K562 (cell line): ENCODE data around the gene CASD1. TPM values are rescaled to one million over a fixed set of nuclear protein-coding genes. Genes with fewer than 3 reads are reported as not detected.

Experiments used
- ARHGAP35 ChIP-seq: fragments of 450-650 bp; IDR thresholded peaks from 2 replicates; pipeline ENCODE4 v1.6.1; 2018; ENCODE audit not compliant: partially characterized antibody
- E2F4 ChIP-seq: sonication (generic); formaldehyde crosslinking; IDR thresholded peaks from 2 replicates; pipeline ENCODE4 v1.8.0; 2022; ENCODE audit warnings: mild to moderate bottlenecking, low read depth, missing genetic modification reagents
- ESRRB ChIP-seq: fragments of 250-450 bp; sonication (Bioruptor Pico); IDR thresholded peaks from 2 replicates; pipeline ENCODE4 v1.5.0; 2020; ENCODE audit warnings: mild to moderate bottlenecking, moderate library complexity, borderline replicate concordance
- EZH2 ChIP-seq: IDR thresholded peaks from 2 replicates; pipeline ENCODE4 v1.6.1; 2012; ENCODE audit warnings: low read depth, mild to moderate bottlenecking, inconsistent platforms, low read length, borderline replicate concordance
- GABPB1 ChIP-seq: sonication (generic); formaldehyde crosslinking; IDR thresholded peaks from 2 replicates; pipeline ENCODE4 v1.8.0; 2022; ENCODE audit warnings: mild to moderate bottlenecking, missing genetic modification reagents
- KDM2B ChIP-seq: fragments of 250-450 bp; sonication (Bioruptor Pico); IDR thresholded peaks from 2 replicates; pipeline ENCODE4 v1.8.0; 2021; ENCODE audit warnings: mild to moderate bottlenecking, moderate library complexity
- NELFE ChIP-seq: IDR thresholded peaks from 2 replicates; pipeline ENCODE4 v1.6.1; 2011; ENCODE audit warnings: mild to moderate bottlenecking; ENCODE audit not compliant: insufficient read depth, insufficient read length
- RBBP5 ChIP-seq: fragments of 200-600 bp; sonication (generic); IDR thresholded peaks from 2 replicates; pipeline ENCODE4 v1.6.1; 2012; ENCODE audit warnings: borderline replicate concordance, mild to moderate bottlenecking, low read length, control low read depth, inconsistent platforms; ENCODE audit not compliant: insufficient read depth, poor library complexity, severe bottlenecking
- SIN3A ChIP-seq, 2 experiments: fragments of 150-350 bp in 1 of 2; IDR thresholded peaks; 2 replicates each; pipeline ENCODE4 v1.6.1; 2011 to 2016; ENCODE audit warnings: borderline replicate concordance in 2 of 2, low read depth in 2 of 2, low read length in 2 of 2, mild to moderate bottlenecking in 2 of 2, moderate library complexity in 2 of 2; ENCODE audit not compliant: control insufficient read depth in 1 of 2
- SMAD4 ChIP-seq: fragments of 250-450 bp; sonication (Bioruptor Pico); conservative IDR thresholded peaks from 2 replicates; pipeline ENCODE4 v1.8.0; 2021; ENCODE audit warnings: inconsistent platforms, mild to moderate bottlenecking, moderate library complexity
- TEAD4 ChIP-seq, 2 experiments: sonication (generic) in 1 of 2; formaldehyde crosslinking in 1 of 2; IDR thresholded peaks; 2 replicates each; pipeline versions ENCODE4 v1.6.1 to v1.8.0; 2012 to 2022; ENCODE audit warnings: borderline replicate concordance in 1 of 2, inconsistent platforms in 1 of 2, low read length in 1 of 2, mild to moderate bottlenecking in 1 of 2, missing genetic modification reagents in 1 of 2
- ZNF766 ChIP-seq: fragments of 200-800 bp; sonication (Bioruptor generic); conservative IDR thresholded peaks from 2 replicates; pipeline ENCODE4 v1.6.1; 2016; ENCODE audit warnings: missing genetic modification characterization, missing compliant biosample characterization
- polyA plus RNA-seq, 8 experiments: library from polyadenylated mRNA; depleted of rRNA in 4 of 8; stranded (reverse) in 5 of 8; unstranded in 3 of 8; fragments of >200 nt; fragmentation: Nextera tagmentation in 2 of 8; fragmentation: Illumina TruSeq in 1 of 8; extraction: Ambion mirVana in 2 of 8; extraction: Trizol in 1 of 8; gene quantifications; 2 replicates each; pipeline versions ENCODE4 v1.2.1 to v1.2.3, GENCODE V29; 2011 to 2014; ENCODE audit warnings: inconsistent platforms in 1 of 8, missing spikeins in 1 of 8
- total RNA-seq, 7 experiments: library from RNA; depleted of rRNA in 6 of 7; stranded (reverse); fragments of >200 nt in 6 of 7; fragmentation: Illumina TruSeq in 2 of 7; extraction: Trizol in 2 of 7; gene quantifications; 2 replicates each; pipeline versions ENCODE4 v1.2.1 to v1.2.3, GENCODE V29; 2011 to 2021; ENCODE audit warnings: low replicate concordance in 1 of 7
- TF ChIP-seq, protein P1 (sequence below): fragments of 250-450 bp; sonication (Bioruptor Pico); IDR thresholded peaks from 2 replicates; pipeline ENCODE4 v1.9.0; 2021; ENCODE audit warnings: mild to moderate bottlenecking, inconsistent platforms
- TF ChIP-seq, protein P2 (sequence below): fragments of 250-450 bp; sonication (Bioruptor Pico); IDR thresholded peaks from 2 replicates; pipeline ENCODE4 v1.8.0; 2022; ENCODE audit warnings: moderate library complexity, mild to moderate bottlenecking, inconsistent platforms
- TF ChIP-seq, protein P3 (sequence below): fragments of 200-800 bp; sonication (Bioruptor generic); IDR thresholded peaks from 2 replicates; pipeline ENCODE4 v1.6.1; 2017; ENCODE audit warnings: missing genetic modification characterization, missing compliant biosample characterization
- TF ChIP-seq, protein P4 (sequence below): sonication (generic); formaldehyde crosslinking; IDR thresholded peaks from 2 replicates; pipeline ENCODE4 v1.8.0; 2023; ENCODE audit warnings: mild to moderate bottlenecking, missing genetic modification reagents

The CASD1 gene
- total and polyA plus RNA-seq, 9 of the 15 experiments (the other 6 are each of a cell fraction or from before 2014, with no cell fraction given) = 1.2 to 8.2 (median 4.8) TPM

DNA sequence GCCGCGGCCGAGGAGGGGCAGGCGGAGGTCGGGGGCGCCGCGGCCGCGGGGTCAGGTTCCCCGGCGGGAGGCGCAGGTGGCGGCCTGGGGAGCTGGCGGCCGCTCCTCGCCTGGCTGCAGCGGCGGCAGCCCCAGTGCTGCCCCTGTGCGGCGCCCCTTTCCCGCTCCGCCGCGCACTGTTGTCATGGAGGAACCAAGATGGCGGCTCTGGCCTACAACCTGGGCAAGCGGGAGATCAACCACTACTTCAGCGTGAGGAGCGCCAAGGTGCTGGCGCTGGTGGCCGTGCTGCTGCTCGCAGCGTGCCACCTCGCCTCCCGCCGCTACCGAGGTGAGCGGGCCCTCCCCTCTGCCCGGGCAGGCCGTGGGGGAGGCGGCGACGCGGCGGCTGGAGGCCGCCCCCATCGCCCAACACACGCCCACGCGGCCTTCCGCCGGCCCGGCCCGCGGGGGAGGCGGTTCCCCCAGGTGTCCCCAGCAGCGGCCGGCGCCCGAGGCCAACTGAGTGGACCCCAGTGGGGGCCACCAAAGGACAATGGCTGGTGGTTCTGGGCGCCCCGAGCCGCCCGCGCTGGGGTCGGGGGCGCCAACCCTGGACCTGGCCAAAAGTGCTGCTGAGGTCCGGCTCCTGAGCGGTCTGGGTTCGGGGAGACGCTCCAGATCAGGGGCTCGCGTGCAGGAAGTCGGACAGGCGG lies 425 bp downstream of the CASD1 start (continued):
- TF ChIP-seq SIN3A (IDR thresholded peaks at IDR 0.05; ENCODE audit: borderline replicate concordance in 2 of 2, control insufficient read depth in 1 of 2, low read depth in 2 of 2, low read length in 2 of 2) (0 out of 4 replicates have a peak, but pooled peaks of 1 of the 2 experiments have one; percentile 62), GABPB1 (CRISPR knock-in tag) (no peak), NELFE (no peak), E2F4 (peak; percentile 77; the same call in 1 of the 2 replicates), KDM2B (CRISPR knock-in tag) (no peak), RBBP5 (peak; percentile 89), TEAD4 (IDR thresholded peaks at IDR 0.05; ENCODE audit: low read length) (peak; percentile 43; the same call in 1 of the 2 replicates), TEAD4 (CRISPR knock-in tag; IDR thresholded peaks at IDR 0.05; ENCODE audit: borderline replicate concordance) (no peak), EZH2 (no peak), ESRRB (CRISPR knock-in tag) (no peak), ARHGAP35 (no peak), SMAD4 (CRISPR knock-in tag) (peak; percentile 79), ZNF766 (peak; percentile 49; the same call in 1 of the 2 replicates)
- TF ChIP-seq, protein P1, sequence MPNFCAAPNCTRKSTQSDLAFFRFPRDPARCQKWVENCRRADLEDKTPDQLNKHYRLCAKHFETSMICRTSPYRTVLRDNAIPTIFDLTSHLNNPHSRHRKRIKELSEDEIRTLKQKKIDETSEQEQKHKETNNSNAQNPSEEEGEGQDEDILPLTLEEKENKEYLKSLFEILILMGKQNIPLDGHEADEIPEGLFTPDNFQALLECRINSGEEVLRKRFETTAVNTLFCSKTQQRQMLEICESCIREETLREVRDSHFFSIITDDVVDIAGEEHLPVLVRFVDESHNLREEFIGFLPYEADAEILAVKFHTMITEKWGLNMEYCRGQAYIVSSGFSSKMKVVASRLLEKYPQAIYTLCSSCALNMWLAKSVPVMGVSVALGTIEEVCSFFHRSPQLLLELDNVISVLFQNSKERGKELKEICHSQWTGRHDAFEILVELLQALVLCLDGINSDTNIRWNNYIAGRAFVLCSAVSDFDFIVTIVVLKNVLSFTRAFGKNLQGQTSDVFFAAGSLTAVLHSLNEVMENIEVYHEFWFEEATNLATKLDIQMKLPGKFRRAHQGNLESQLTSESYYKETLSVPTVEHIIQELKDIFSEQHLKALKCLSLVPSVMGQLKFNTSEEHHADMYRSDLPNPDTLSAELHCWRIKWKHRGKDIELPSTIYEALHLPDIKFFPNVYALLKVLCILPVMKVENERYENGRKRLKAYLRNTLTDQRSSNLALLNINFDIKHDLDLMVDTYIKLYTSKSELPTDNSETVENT (CRISPR knock-in tag) = no peak; the same call in 1 of the 2 replicates
- TF ChIP-seq, protein P2, sequence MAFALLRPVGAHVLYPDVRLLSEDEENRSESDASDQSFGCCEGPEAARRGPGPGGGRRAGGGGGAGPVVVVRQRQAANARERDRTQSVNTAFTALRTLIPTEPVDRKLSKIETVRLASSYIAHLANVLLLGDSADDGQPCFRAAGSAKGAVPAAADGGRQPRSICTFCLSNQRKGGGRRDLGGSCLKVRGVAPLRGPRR = no peak
- TF ChIP-seq, protein P3, sequence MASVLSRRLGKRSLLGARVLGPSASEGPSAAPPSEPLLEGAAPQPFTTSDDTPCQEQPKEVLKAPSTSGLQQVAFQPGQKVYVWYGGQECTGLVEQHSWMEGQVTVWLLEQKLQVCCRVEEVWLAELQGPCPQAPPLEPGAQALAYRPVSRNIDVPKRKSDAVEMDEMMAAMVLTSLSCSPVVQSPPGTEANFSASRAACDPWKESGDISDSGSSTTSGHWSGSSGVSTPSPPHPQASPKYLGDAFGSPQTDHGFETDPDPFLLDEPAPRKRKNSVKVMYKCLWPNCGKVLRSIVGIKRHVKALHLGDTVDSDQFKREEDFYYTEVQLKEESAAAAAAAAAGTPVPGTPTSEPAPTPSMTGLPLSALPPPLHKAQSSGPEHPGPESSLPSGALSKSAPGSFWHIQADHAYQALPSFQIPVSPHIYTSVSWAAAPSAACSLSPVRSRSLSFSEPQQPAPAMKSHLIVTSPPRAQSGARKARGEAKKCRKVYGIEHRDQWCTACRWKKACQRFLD (CRISPR knock-in tag) = peak; percentile 84
- TF ChIP-seq, protein P4, sequence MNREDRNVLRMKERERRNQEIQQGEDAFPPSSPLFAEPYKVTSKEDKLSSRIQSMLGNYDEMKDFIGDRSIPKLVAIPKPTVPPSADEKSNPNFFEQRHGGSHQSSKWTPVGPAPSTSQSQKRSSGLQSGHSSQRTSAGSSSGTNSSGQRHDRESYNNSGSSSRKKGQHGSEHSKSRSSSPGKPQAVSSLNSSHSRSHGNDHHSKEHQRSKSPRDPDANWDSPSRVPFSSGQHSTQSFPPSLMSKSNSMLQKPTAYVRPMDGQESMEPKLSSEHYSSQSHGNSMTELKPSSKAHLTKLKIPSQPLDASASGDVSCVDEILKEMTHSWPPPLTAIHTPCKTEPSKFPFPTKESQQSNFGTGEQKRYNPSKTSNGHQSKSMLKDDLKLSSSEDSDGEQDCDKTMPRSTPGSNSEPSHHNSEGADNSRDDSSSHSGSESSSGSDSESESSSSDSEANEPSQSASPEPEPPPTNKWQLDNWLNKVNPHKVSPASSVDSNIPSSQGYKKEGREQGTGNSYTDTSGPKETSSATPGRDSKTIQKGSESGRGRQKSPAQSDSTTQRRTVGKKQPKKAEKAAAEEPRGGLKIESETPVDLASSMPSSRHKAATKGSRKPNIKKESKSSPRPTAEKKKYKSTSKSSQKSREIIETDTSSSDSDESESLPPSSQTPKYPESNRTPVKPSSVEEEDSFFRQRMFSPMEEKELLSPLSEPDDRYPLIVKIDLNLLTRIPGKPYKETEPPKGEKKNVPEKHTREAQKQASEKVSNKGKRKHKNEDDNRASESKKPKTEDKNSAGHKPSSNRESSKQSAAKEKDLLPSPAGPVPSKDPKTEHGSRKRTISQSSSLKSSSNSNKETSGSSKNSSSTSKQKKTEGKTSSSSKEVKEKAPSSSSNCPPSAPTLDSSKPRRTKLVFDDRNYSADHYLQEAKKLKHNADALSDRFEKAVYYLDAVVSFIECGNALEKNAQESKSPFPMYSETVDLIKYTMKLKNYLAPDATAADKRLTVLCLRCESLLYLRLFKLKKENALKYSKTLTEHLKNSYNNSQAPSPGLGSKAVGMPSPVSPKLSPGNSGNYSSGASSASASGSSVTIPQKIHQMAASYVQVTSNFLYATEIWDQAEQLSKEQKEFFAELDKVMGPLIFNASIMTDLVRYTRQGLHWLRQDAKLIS (CRISPR knock-in tag) = 0 out of 2 replicates have a peak, but pooled peaks have one; percentile 28
